Left renal cortex interstitium (tissue), 4 donors: ENCODE measurements around the gene STYK1. TPM values are rescaled to one million over a fixed set of nuclear protein-coding genes. Genes with fewer than 3 reads are reported as not detected.
"Not testable (repeated sequence)": the region's sequence is repeated elsewhere in the genome, so short reads cannot be mapped to it uniquely, and the experiment has no call there.

Source experiments
- DNase-seq, 4 donors: peaks; one replicate each; pipeline ENCODE4 v3.0.0-alpha.2; 2013; ENCODE audit warnings: low read depth in 4 of 4, low spot score in 2 of 4, missing footprints in 1 of 4
- polyA plus RNA-seq, 4 donors: library from polyadenylated mRNA; unstranded; fragments of 120-200 nt; gene quantifications; one replicate each; pipeline ENCODE4 v1.2.1, GENCODE V29; 2013; ENCODE audit not compliant: insufficient read length in 4 of 4

Gene STYK1
- polyA plus RNA-seq, 4 donors, result 0.67 to 1.2 (median 0.86) TPM

DNA sequence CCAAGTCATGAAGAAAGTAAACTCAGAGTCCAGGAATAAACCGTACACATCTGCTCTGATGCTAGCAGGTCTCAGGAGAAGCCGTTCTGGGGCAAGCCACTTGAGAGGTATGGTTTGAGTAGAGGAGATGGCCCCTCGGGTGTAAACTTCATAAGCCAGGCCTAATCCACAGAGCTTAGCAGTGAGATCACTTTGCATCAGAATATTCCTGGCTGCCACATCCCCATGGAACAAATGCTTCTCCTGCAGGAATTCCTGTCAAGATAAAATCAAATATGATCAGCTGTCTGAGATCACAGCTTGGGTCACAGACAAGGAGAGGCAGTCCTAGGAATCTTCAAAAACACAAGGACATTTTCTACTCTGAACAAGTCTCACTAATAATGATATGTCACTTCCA is 49.2 kb downstream of the STYK1 start:
- DNase-seq, result no peak

DNA sequence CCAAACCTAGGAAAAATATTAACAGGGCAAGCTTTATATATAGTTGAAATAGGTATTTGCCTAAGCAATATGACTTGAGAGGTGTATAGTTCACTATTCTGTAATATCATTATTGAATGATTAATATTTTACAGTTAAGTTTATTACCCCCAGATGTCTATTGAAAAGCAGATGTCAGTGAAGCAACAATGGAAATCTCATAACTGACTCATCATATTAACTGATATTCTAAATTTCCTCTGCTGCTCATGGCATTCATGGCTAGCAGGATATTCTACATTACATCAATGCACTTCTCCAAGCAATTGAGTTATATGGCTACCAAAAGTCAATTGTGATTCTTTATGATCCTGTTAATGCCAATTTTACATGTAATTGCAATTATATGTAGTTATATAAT is 50.7 kb downstream of the STYK1 start:
- DNase-seq, result no peak

DNA sequence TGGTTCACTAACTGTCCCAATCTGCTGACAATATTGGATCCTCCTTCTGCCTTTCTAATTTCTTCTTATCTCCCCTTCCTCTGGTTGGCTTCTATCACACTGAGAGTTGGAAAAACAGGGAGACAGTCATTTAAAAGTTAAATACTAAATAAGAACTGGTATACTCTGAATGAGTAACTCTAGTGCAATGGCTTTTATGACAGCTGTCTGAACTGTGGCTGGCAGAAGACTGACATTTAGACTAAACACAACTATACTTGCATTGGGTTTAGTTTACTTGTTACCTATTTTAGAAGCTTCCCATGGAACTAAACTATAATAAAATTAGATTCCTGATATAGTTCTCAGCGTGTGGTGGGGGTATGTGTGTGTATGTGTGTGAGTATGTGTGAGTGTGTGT is 52.6 kb downstream of the STYK1 start:
- DNase-seq, result no peak

DNA sequence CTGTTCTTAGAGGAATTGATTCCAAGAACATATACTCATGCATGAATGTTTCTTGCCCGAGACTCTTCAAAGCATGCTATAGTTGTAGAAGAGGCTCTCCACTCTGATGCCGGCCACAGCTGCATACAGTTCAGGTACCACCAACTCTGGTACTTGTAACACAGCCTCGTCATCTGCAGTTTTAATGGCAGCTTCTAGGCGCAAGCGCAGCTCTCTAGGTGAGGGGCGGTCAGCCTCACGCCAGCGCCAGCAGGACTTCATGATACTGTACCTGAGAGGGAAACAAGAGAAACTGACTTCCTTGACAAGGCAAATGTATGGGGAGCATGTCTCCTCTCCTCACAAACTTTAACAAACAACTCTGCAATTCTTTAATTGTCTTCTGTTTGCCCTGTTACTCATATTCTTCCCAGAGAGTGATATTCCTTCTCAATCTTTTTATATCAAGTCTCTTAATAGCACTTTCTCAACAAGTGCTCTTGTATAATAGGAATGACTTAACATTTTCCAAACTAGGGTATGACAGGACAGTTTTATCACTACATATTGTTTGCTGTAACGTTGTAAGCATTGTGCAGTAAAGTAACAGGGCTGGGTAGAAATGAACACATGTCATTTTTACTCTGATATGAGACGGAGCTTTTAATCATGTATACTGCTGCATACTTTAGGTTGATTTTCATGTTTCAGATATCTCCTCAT is 53.6 kb downstream of the STYK1 start:
- no peak for DNase-seq

DNA sequence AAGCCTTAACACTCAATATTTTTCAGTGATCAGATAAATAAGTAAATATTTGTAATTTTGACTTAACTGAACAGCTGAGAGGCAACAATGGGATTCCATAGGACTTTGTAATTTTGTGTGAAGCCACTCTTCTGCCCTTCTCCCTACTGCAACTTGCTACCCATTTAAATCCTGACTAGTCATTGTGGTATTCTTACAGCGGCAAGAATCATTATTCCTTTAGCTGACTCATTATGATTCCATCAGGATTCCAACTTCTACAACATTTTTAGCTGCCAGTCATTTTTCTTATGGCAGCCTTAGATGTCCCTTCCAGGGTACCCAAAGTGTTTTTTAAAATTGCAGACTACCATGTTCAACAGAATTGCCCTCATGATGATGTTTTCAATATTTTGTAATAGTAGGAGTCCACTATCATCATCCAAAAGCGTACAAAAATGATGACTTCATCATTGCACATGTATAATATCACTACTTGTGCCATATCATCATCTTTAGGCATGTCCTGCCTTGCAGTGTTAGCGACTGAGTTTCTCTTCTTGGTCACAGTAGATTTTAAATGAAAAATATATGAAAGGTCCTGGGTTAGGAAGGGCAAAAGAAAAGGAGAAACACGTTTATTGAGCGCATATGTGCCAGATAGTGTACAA is 55.4 kb downstream of the STYK1 start:
- DNase-seq, result no peak

DNA sequence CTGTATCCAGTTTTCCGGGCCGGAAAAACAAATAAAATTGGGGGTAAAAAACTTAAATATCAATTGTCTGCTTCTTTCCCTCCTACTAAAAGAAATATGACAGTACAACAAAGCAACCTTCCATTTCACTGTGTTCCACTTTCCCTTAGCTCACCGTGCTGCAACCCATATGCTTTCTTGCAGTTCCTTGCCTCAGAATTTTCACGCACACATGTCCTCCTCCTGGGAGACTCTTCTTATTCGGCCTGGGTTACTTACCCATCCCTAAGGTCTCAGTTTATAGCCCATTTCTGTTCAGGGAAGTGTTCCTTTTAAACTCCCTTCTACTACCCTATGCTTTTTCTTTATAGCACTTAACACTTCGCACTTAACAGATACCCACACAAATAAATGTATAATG is 56.0 kb downstream of the STYK1 start:
- no peak for DNase-seq

DNA sequence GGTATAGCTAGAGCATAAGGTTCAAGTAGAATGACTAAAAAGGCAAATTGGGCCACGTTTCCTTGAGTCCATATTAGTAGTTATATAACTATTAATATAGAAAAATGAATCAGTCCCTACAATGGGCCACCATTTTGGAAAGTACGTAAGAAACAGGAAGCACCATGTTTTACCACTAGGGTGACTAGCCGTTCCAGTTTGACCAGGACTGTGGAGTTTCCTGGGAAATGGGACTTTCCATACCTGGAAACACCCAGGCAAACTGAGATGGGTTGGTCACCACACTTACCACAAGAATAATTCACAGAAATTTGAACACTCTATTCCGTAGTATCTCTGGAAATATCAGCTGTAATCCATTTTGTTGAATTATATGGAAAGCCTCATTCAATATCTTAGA is 58.3 kb downstream of the STYK1 start:
- no peak for DNase-seq

DNA sequence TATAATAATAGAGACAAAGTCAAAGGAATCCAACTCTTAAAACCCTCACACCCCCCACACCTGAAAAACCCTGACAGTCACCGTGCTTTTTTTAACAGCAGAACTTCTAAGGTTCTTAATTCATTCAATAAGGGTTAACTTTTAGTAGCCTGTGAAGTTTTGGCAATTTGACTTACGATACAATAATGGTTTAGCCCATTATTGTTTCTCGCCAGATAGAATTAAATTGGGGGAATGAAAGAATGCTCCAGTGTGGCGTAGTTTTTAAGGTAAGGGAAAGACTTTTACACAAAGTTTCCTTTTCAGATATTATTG is 59.8 kb downstream of the STYK1 start:
- no peak for DNase-seq

DNA sequence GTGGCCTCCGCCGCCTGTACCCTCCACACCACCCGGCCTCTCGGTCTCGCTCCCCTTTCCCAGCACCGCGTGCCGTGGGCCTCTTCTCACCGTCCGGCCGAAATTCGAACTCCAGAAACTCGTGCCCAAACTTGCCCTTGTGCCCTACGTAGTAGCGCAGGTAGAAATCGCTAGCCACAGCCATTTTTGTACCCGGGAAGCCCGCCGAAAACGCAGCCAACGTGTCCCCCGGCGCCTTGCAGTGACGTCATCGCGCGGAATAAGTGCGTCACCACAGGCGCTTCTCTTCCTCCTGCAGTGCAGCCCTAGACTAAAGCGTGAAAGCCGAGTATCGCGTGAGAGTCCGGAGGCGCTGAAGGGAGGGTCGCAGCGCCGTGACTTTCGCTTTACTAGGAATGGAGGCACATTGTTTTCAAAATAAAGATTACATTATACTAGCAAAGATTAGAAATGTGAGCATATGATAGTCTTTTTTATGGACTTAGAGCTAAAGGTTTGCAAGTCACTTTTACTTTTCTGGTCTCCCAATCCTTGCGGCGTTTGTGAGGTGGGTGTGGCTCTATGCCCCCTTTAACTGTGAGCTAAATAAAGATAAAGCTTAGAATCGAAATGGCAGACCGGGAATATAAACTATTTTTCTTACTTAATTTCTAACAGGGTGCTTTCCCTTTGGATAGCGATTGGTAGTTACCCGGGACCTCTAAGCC is 60.4 kb downstream of the STYK1 start, which contains the start of gene MAGOHB:
Gene MAGOHB, minus strand, starts transcription at position 261 of the 707 bp plus-strand sequence. Its CDS starts 77 bp downstream, at position 184.
- DNase-seq, result peak; percentile 93 to 97 (median 94)

DNA sequence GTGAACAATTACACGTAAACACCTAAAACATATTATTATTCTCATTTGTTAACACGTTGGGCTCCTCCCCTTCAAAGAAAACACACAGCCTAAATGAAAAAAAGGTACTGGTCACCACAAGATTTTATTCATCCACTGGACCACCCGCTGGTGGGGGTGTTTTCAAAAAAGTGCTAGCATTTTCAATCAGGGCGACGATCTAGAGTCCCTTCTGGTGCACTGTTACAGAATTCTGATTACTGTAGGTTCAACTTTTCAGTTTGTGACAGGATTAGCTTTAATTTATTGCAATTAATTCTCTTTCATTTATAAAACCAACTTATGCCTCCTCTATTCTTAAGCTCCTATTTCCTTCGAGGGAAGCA is 60.9 kb downstream of the STYK1 start:
- DNase-seq, result no peak

DNA sequence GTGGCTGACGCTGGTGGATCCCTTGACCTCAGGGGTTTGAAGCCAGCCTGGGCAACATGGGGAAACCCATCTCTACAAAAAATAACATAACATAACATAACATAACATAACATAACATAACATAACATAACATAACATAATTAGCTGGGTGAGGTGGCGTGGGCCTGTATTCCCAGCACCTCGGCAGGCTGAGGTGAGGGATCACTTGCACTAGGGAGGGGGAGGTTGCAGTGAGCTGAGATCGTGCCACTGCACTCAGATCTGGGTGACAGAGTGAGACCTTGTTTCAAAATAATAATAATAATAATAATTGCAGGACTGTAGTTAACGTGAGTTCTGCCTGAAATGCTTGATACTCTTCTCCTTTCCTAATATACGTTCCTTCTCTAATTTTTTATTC is 61.7 kb downstream of the STYK1 start:
- no peak for DNase-seq

GRCh38 chr12:10611258-10611657 is 62.6 kb downstream of the STYK1 start:
- DNase-seq, result not testable (repeated sequence)

DNA sequence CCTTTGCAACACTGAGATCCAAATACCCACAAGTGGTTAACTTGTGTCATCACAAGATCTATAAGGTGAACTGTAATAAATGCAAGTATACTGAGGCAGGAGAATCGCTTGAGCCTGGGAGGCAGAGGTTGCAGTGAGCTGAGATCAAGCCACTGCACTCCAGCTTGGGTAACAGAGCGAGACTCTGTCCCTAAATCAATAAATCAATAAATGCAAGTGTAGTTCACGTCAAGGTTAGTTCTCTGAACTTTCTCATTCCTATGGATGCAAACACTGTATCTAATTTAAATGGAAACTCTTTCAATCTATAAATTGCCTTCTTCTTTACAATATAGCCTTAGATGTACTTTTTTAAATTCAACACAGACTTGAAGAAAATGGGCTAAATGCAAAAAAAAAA is 63.7 kb downstream of the STYK1 start:
- no peak for DNase-seq

DNA sequence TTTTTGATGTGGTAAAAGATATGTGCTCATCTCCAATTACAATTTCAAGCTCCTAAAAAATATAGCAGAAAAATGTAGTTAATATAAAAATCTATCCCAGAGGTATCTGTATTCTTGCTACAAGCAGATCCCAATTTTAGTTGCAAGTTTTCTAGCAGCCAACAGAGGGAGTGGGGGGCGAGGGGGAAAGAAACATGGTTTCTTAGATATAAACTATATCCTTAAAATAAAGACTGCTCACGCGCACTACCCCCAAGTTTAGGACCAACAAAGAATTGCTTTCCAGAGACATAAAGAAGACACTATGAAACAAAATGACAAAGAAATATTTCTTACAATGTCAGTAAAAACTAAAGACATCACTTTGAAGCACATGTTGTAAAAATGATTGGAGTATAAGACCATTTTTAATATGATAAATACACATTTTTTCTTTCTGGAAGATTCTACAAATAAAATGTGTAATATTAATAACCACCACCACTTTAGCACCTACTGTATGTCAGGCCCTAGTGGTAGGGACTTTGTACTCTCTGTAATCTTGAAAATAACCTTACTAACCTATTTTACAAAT is 65.9 kb downstream of the STYK1 start:
- DNase-seq, result no peak

DNA sequence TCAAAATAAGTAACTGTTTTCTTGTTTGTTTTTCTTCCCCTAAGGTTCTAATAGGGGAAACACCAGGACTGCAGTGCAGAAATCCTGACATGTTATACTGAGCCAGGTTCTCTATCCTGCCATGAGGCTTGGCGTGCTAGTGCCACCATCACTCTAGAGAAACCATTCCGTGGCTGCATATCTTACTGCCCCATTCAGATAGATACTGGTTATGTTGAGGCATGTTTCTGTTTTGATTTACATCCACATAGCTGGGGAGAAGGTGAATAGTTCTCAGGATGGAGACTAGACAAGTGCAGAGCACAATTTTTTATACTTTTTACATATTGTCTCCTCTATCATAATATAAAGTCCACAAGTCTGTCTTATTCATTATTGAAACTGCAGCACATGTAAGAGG is 72.0 kb downstream of the STYK1 start:
- no peak for DNase-seq

DNA sequence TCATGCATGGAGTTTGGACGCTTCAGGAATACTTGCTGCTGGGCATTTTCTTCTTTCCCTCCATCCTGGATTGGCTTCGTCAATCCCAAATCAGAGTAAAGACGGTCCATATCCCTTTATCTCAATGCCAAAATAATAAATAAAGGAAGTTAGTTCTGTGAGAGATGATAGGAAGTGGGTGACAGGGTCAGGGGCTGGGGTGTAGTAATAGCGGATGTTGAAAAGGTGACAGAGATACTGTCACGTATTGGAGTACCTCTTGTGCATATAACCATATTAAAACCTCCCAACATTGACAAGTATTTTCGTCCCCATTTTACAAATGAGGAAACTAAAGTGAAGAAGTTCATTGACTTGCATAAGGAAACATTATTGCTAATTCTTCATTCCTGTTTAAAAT is 72.9 kb downstream of the STYK1 start:
- DNase-seq, result no peak

GRCh38 chr12:10595881-10596280 is 78.0 kb downstream of the STYK1 start:
- DNase-seq, result no peak

- DNase-seq, result no peak
Observed at GRCh38 chr12:10590966-10591365, 82.9 kb downstream of the STYK1 start.

DNA sequence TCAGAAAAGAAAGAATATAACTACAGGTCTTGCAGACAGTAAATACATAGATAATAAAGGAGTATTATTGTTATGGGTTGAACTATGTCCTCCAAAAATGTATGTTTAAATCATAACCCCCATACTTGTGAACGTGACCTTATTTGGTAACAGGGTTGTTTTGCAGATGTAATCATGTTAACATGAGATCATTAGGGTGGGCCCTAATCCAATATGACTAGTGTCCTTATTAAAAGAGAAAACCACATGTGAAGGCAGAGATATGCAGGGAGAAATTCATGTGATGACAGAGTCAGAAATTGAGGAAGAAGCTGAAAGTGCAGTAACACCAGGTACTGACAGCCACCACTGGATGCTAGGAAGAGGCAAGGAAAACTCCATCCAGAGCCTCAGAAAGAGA is 89.4 kb downstream of the STYK1 start:
- no peak for DNase-seq

GRCh38 chr12:10582704-10583103 is 91.1 kb downstream of the STYK1 start:
- DNase-seq, result no peak

- not testable (repeated sequence) for DNase-seq
Observed at GRCh38 chr12:10582133-10582532, 91.7 kb downstream of the STYK1 start.

DNA sequence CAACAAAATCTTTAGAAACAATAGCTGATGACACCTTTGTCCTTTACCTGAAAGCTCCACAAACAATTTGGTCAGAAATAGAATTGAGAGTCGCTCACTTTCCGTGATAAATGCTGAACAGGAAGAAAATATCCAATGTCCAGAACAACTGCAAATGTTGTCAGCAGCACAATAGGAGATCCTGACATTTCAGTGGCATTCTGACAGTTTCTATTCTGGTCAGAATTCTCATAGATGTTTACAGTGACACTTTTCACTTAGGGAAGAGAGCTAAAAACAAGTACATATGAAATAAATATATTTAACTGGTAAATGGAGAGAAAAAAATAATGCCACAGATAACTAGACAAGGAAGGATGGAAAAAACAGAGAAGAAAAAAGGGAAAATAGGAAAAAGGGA is 99.5 kb downstream of the STYK1 start:
- DNase-seq, result no peak
